H1 (cell line): ENCODE data around the gene CCDC33. TPM values are rescaled to one million over a fixed set of nuclear protein-coding genes. Genes with fewer than 3 reads are reported as not detected.

Experiments
- CTCF ChIA-PET: fragments of 300-600 bp; sonication (Branson Sonifier 250); formaldehyde crosslinking; loops from one replicate; lab custom pipeline; 2021; ENCODE audit not compliant: partially characterized antibody; lab: Charles Lee
- POLR2A ChIA-PET: fragments of 300-600 bp; sonication (Branson Sonifier 250); formaldehyde crosslinking; loops from one replicate; lab custom pipeline; 2021; ENCODE audit warnings: inconsistent platforms; ENCODE audit not compliant: partially characterized antibody; lab: Charles Lee
- DNase-seq, 2 experiments: peaks; one replicate each; pipeline versions ENCODE4 v3.0.0 to v3.0.0-alpha.2; 2010 to 2022; ENCODE audit warnings: low spot score in 2 of 2, low read depth in 1 of 2, mixed read lengths in 1 of 2
- FAIRE-seq: peaks from 2 replicates; lab custom pipeline; 2011; peaks lifted over from hg19 to GRCh38; lab: Jason Lieb, UNC
- H2AFZ ChIP-seq: 2 replicates; pipeline ENCODE4 v1.8.1; 2012; ENCODE audit warnings: low read length, inconsistent platforms
- H2AK5ac ChIP-seq: 2 replicates; pipeline ENCODE4 v1.6.1; 2013; ENCODE audit warnings: low read depth, low read length
- H2BK120ac ChIP-seq: replicated peaks from 2 replicates; pipeline ENCODE3; 2013; ENCODE audit warnings: low read depth, low read length, inconsistent platforms
- H2BK12ac ChIP-seq: 2 replicates; pipeline ENCODE4 v1.6.1; 2013; ENCODE audit warnings: low read depth, low read length
- H2BK15ac ChIP-seq: 2 replicates; pipeline ENCODE4 v1.6.1; 2013; ENCODE audit warnings: low read length
- H2BK20ac ChIP-seq: 2 replicates; pipeline ENCODE4 v1.6.1; 2013; ENCODE audit warnings: low read length
- H2BK5ac ChIP-seq: 2 replicates; pipeline ENCODE4 v1.6.1; 2013; ENCODE audit warnings: low read depth, low read length
- H3K14ac ChIP-seq: 2 replicates; pipeline ENCODE4 v1.6.1; 2013; ENCODE audit warnings: inconsistent platforms; ENCODE audit not compliant: insufficient read length
- H3K18ac ChIP-seq: 2 replicates; pipeline ENCODE4 v1.6.1; 2013; ENCODE audit warnings: low read length; ENCODE audit errors: extremely low read depth
- H3K23ac ChIP-seq: 2 replicates; pipeline ENCODE4 v1.6.1; 2013; ENCODE audit warnings: inconsistent platforms; ENCODE audit not compliant: insufficient read length
- H3K23me2 ChIP-seq: 2 replicates; pipeline ENCODE4 v1.6.1; 2013; ENCODE audit warnings: low read depth, low read length
- H3K27ac ChIP-seq: 2 replicates; pipeline ENCODE4 v1.6.1; 2011; ENCODE audit warnings: low read depth, low read length, inconsistent platforms
- H3K27me3 ChIP-seq, 4 experiments: replicated peaks in 1 of 4; 1 replicate in 1 of 4; 2 replicates in 3 of 4; pipeline versions ENCODE4 v1.6.1 to v1.8.1; 2011 to 2013; ENCODE audit warnings: low read length in 3 of 4, mild to moderate bottlenecking in 3 of 4, inconsistent platforms in 2 of 4, mixed read lengths in 2 of 4, moderate library complexity in 1 of 4; ENCODE audit not compliant: control insufficient read depth in 3 of 4, insufficient read depth in 3 of 4; ENCODE audit errors: extremely low read depth in 1 of 4
- H3K36me3 ChIP-seq, 4 experiments: 2 replicates each; pipeline versions ENCODE4 v1.6.1 to v1.8.1; 2011 to 2013; ENCODE audit warnings: mild to moderate bottlenecking in 4 of 4, low read length in 3 of 4, moderate library complexity in 2 of 4, control low read depth in 1 of 4, inconsistent platforms in 1 of 4; ENCODE audit not compliant: insufficient read depth in 4 of 4, control insufficient read depth in 2 of 4
- H3K4ac ChIP-seq: replicated peaks from 2 replicates; pipeline ENCODE3; 2013; ENCODE audit warnings: low read length, low read depth, mixed read lengths, inconsistent platforms; ENCODE audit not compliant: insufficient read length
- H3K4me1 ChIP-seq, 4 experiments: replicated peaks in 1 of 4; 1 replicate in 1 of 4; 2 replicates in 3 of 4; pipeline versions ENCODE4 v1.6.1 to v1.8.1; 2011 to 2013; ENCODE audit warnings: low read length in 3 of 4, inconsistent platforms in 2 of 4, mixed read lengths in 1 of 4; ENCODE audit not compliant: insufficient read depth in 4 of 4, control insufficient read depth in 3 of 4
- H3K4me2 ChIP-seq, 2 experiments: 2 replicates each; pipeline versions ENCODE4 v1.6.1 to v1.8.1; 2011 to 2013; ENCODE audit warnings: low read depth in 2 of 2, low read length in 2 of 2, control low read depth in 1 of 2, inconsistent platforms in 1 of 2, mild to moderate bottlenecking in 1 of 2; ENCODE audit not compliant: insufficient read depth in 1 of 2
- H3K4me3 ChIP-seq, 4 experiments: fragments of 200-600, 300-600 bp in 1 of 4; sonication (generic), shearing (Covaris generic), sonication (Bioruptor Twin) in 1 of 4; 2 replicates each; pipeline versions ENCODE4 v1.5.1 to v1.8.1; 2011 to 2016; ENCODE audit warnings: low read length in 4 of 4, low read depth in 3 of 4, control low read depth in 2 of 4, inconsistent platforms in 2 of 4, mild to moderate bottlenecking in 2 of 4, mixed read lengths in 1 of 4, moderate library complexity in 1 of 4; ENCODE audit not compliant: insufficient read depth in 2 of 4; ENCODE audit errors: extremely low read depth in 1 of 4
- H3K56ac ChIP-seq: replicated peaks from 2 replicates; pipeline ENCODE3; 2013; ENCODE audit warnings: low read depth, mild to moderate bottlenecking, mixed read lengths, low read length, inconsistent platforms; ENCODE audit not compliant: insufficient read length
- H3K79me1 ChIP-seq: 2 replicates; pipeline ENCODE4 v1.6.1; 2013; ENCODE audit warnings: low read depth, low read length, control low read depth
- H3K79me2 ChIP-seq, 2 experiments: 2 replicates each; pipeline versions ENCODE4 v1.6.1 to v1.8.1; 2012 to 2013; ENCODE audit warnings: low read length in 2 of 2, mild to moderate bottlenecking in 2 of 2, inconsistent platforms in 1 of 2; ENCODE audit not compliant: insufficient read depth in 2 of 2, control insufficient read depth in 1 of 2
- H3K9ac ChIP-seq, 4 experiments: replicated peaks in 1 of 4; 1 replicate in 1 of 4; 2 replicates in 3 of 4; pipeline versions ENCODE4 v1.6.1 to v1.8.1; 2011 to 2013; ENCODE audit warnings: low read depth in 3 of 4, low read length in 3 of 4, control low read depth in 2 of 4, mild to moderate bottlenecking in 2 of 4, moderate library complexity in 2 of 4, inconsistent platforms in 1 of 4; ENCODE audit errors: extremely low read depth in 1 of 4
- H3K9me3 ChIP-seq, 2 experiments: 2 replicates each; pipeline versions ENCODE4 v1.6.1 to v1.8.1; 2012 to 2013; ENCODE audit warnings: mild to moderate bottlenecking in 2 of 2, moderate library complexity in 2 of 2, control low read depth in 1 of 2, inconsistent platforms in 1 of 2, low read depth in 1 of 2, low read length in 1 of 2, mixed read lengths in 1 of 2; ENCODE audit not compliant: insufficient read depth in 2 of 2
- H4K20me1 ChIP-seq, 2 experiments: replicated peaks in 1 of 2; 2 replicates each; pipeline versions ENCODE3 to v1.8.1; 2011 to 2013; ENCODE audit warnings: inconsistent platforms in 2 of 2, low read length in 2 of 2, mild to moderate bottlenecking in 1 of 2; ENCODE audit not compliant: insufficient read depth in 2 of 2, control insufficient read depth in 1 of 2
- H4K5ac ChIP-seq: 2 replicates; pipeline ENCODE4 v1.6.1; 2013; ENCODE audit warnings: low read length, low read depth, mixed read lengths, inconsistent platforms; ENCODE audit not compliant: insufficient read length
- H4K8ac ChIP-seq: 2 replicates; pipeline ENCODE4 v1.8.0; 2013; ENCODE audit warnings: mild to moderate bottlenecking, moderate library complexity, low read length, inconsistent platforms; ENCODE audit not compliant: insufficient read depth; ENCODE audit errors: extremely low read depth
- H4K91ac ChIP-seq: replicated peaks from 2 replicates; pipeline ENCODE3; 2013; ENCODE audit warnings: low read length, mixed read lengths, inconsistent platforms; ENCODE audit not compliant: insufficient read length
- JUN ChIP-seq: IDR thresholded peaks from 2 replicates; pipeline ENCODE4 v1.6.1; 2011; ENCODE audit warnings: low read depth, mild to moderate bottlenecking, improper control_type of control experiment, low read length
- POU5F1 ChIP-seq: IDR thresholded peaks from 2 replicates; pipeline ENCODE4 v1.6.1; 2011; ENCODE audit warnings: low read depth, mild to moderate bottlenecking, low read length, moderate library complexity
- SIN3A ChIP-seq, 2 experiments: IDR thresholded peaks in 1 of 2; conservative IDR thresholded peaks in 1 of 2; 2 replicates each; pipeline ENCODE4 v1.6.1; 2011 to 2012; ENCODE audit warnings: low read length in 2 of 2, improper control_type of control experiment in 1 of 2, low read depth in 1 of 2, mild to moderate bottlenecking in 1 of 2
- SRF ChIP-seq: IDR thresholded peaks from 2 replicates; pipeline ENCODE4 v1.6.1; 2011; ENCODE audit warnings: mild to moderate bottlenecking, low read depth, low read length, moderate library complexity
- WGBS, 2 experiments: shearing (Covaris generic) in 1 of 2; methylation state at CpG; one replicate each; pipeline versions ENCODE4 v1.1.6 to v1.1.7; 2013 to 2015; ENCODE audit warnings: low lambda C conversion rate in 2 of 2, mixed read lengths in 2 of 2, inconsistent platforms in 1 of 2, low coverage in 1 of 2, missing lambda C conversion rate in 1 of 2; ENCODE audit not compliant: insufficient replicate concordance in 2 of 2, insufficient coverage in 1 of 2, insufficient read length in 1 of 2; ENCODE audit errors: extremely low coverage in 1 of 2, missing lambda C conversion rate in 1 of 2; 5-methylcytosine and 5-hydroxymethylcytosine counted together
- polyA plus RNA-seq, 7 experiments: library from polyadenylated mRNA; depleted of rRNA in 3 of 7; stranded (reverse) in 5 of 7; unstranded in 2 of 7; fragments of >200 nt in 5 of 7; fragments of 200-250 nt in 2 of 7; gene quantifications; 1 replicate in 5 of 7; 2 replicates in 1 of 7; 4 replicates in 1 of 7; pipeline versions ENCODE4 v1.2.1 to v1.2.3, GENCODE V29; 2011 to 2013; ENCODE audit warnings: missing spikeins in 2 of 7, mixed read lengths in 2 of 7
- total RNA-seq: library from RNA; stranded (reverse); fragmentation: NEBNext Ultra II Directional; extraction: Animal tissue kit (Norgen Biotek cat#: 25700); gene quantifications from 2 replicates; pipeline ENCODE4 v1.2.1, GENCODE V29; 2021

CCDC33 gene
- total and polyA plus RNA-seq, 2 of the 8 experiments (the other 6 are each of a cell fraction or from before 2014, with no cell fraction given), result 2.0 to 2.7 TPM

DNA sequence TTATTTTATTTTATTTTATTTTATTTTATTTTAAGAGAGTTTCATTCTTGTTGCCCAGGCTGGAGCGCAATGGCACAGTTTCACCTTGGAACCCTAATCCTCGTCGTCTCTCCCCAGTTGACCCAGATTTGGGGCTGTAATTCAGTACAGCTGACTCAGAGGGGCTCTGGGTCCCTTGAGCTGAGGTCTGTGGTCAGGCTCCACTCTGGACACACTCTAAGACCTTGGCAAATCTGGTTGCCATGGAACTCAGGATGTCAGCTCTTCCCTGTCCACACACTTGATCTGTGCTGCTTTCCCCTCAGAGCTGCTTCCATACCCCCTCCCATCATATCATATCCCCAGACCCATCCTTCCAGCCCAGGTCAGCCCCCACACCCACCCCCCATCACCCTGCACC lies 132.0 kb downstream of the CCDC33 start:
- Histone ChIP-seq H3K4me3 (no peak overlapping the region), H3K4me1 (peaks cover 3 to 13% (median 9%) of the 10 kb centered on the region in 4 experiments), H3K79me1 (no peaks in the 10 kb centered on the region), H3K36me3 (no peaks in the 10 kb centered on the region), H3K18ac (no peak overlapping the region), H3K9me3 (no peaks in the 10 kb centered on the region), H3K56ac (no peak overlapping the region), H2BK15ac (no peak overlapping the region), H4K91ac (no peak overlapping the region), H3K14ac (no peak overlapping the region), H3K4me2 (no peak overlapping the region), H2AFZ (no peak overlapping the region), H3K27me3 (peaks cover 0 to 16% (median 10%) of the 10 kb centered on the region in 4 experiments; a peak in 5 of 7 replicates), H2BK12ac (no peak overlapping the region), H4K5ac (no peak overlapping the region), H3K23me2 (peaks cover 6% of the 10 kb centered on the region; the same call in 1 of the 2 replicates), H2BK20ac (no peak overlapping the region), H3K9ac (no peak overlapping the region), H3K79me2 (no peaks in the 10 kb centered on the region), H2BK5ac (no peak overlapping the region), H3K23ac (no peak overlapping the region), H4K8ac (no peak overlapping the region), H4K20me1 (no peaks in the 10 kb centered on the region), H2AK5ac (no peak overlapping the region), H3K4ac (no peak overlapping the region), H2BK120ac (no peak overlapping the region), H3K27ac (no peak overlapping the region)
- ChIA-PET POLR2A (interaction anchor here (1.6 kb wide), 1 partner anchor 8 kb away, joined by 4 read pairs; no protein-coding TSS in a partner anchor), CTCF (interaction anchor here (1.0 to 36.8 kb wide), 9 partner anchors 8 to 400 kb away, joined by 3 to 1311 read pairs (median 4); partner anchors contain the start of gene SEMA7A)
- 88% methylated on average over 3 of the region's 3 CpGs; no CpG with 5 or more reads in 1 of the 2 experiments for WGBS, 2 experiments
- TF ChIP-seq SIN3A (conservative IDR thresholded peaks at IDR 0.05 in 1 of 2, IDR thresholded peaks at IDR 0.05 in 1 of 2; ENCODE audit: low read depth in 1 of 2, low read length in 2 of 2) (no peak), POU5F1 (no peak), SRF (no peak), JUN (no peak)
- DNase-seq (no peak), FAIRE-seq (no peak)
